KMS-11 (cell line): ENCODE results near the gene RNLS.

Source experiments
- H2AFZ ChIP-seq: fragments of 200-600 bp; sonication (generic); 2 replicates; pipeline ENCODE4 v1.6.1; 2016; ENCODE audit warnings: antibody characterized with exemption, mixed run types, low read depth
- H3K27ac ChIP-seq: fragments of 200-600 bp; sonication (generic); 2 replicates; pipeline ENCODE4 v1.6.1; 2016; ENCODE audit warnings: mild to moderate bottlenecking, mixed run types
- H3K27me3 ChIP-seq: fragments of 200-600 bp; sonication (generic); 2 replicates; pipeline ENCODE4 v1.6.1; 2017; ENCODE audit warnings: mild to moderate bottlenecking, low read depth, mixed run types, moderate library complexity; ENCODE audit not compliant: insufficient read depth
- H3K36me3 ChIP-seq: fragments of 200-600 bp; sonication (generic); 2 replicates; pipeline ENCODE4 v1.6.1; 2017; ENCODE audit warnings: mild to moderate bottlenecking, mixed run types; ENCODE audit not compliant: insufficient read depth
- H3K4me1 ChIP-seq: fragments of 200-600 bp; sonication (generic); 2 replicates; pipeline ENCODE4 v1.6.1; 2016; ENCODE audit warnings: mild to moderate bottlenecking, low read depth, mixed run types; ENCODE audit not compliant: poor library complexity, severe bottlenecking
- H3K4me2 ChIP-seq: fragments of 200-600 bp; sonication (generic); 2 replicates; pipeline ENCODE4 v1.7.0; 2016; ENCODE audit warnings: mild to moderate bottlenecking, mixed run types
- H3K4me3 ChIP-seq: fragments of 200-600 bp; sonication (generic); IDR thresholded peaks from 2 replicates; pipeline ENCODE4 v1.6.1; 2017; ENCODE audit warnings: low read depth, low read length, mixed read lengths; ENCODE audit not compliant: insufficient read depth
- H3K79me2 ChIP-seq: fragments of 200-600 bp; sonication (generic); 2 replicates; pipeline ENCODE4 v1.6.1; 2016; ENCODE audit warnings: low read depth, mixed run types; ENCODE audit not compliant: insufficient read depth
- H3K9ac ChIP-seq: fragments of 200-600 bp; sonication (generic); 2 replicates; pipeline ENCODE4 v1.6.1; 2016; ENCODE audit warnings: mild to moderate bottlenecking, mixed run types
- H4K20me1 ChIP-seq: fragments of 200-600 bp; sonication (generic); 2 replicates; pipeline ENCODE4 v1.6.1; 2016; ENCODE audit warnings: mild to moderate bottlenecking, mixed run types; ENCODE audit not compliant: insufficient read depth
- TF ChIP-seq, protein P1 (sequence below): fragments of 200-600 bp; sonication (generic); conservative IDR thresholded peaks from 2 replicates; pipeline ENCODE4 v1.6.1; 2017; ENCODE audit warnings: low read depth, mild to moderate bottlenecking, antibody characterized with exemption, low read length, moderate library complexity, mixed read lengths

RNLS gene

GRCh38 chr10:88411772-88412349 is 171.3 kb downstream of the RNLS start:
- no peaks in the 10 kb centered on the region for H3K36me3 ChIP-seq
- peak overlapping the region; percentile 21; the same call in 1 of the 2 replicates for H2AFZ ChIP-seq
- H3K9ac ChIP-seq, result no peak overlapping the region
- H3K27ac ChIP-seq, result peak overlapping the region; percentile 21; the same call in 1 of the 2 replicates
- no peaks in the 10 kb centered on the region for H3K79me2 ChIP-seq
- no peak overlapping the region for H3K4me3 ChIP-seq
- peaks cover 95% of the 10 kb centered on the region for H3K4me1 ChIP-seq
- TF ChIP-seq, protein P1, sequence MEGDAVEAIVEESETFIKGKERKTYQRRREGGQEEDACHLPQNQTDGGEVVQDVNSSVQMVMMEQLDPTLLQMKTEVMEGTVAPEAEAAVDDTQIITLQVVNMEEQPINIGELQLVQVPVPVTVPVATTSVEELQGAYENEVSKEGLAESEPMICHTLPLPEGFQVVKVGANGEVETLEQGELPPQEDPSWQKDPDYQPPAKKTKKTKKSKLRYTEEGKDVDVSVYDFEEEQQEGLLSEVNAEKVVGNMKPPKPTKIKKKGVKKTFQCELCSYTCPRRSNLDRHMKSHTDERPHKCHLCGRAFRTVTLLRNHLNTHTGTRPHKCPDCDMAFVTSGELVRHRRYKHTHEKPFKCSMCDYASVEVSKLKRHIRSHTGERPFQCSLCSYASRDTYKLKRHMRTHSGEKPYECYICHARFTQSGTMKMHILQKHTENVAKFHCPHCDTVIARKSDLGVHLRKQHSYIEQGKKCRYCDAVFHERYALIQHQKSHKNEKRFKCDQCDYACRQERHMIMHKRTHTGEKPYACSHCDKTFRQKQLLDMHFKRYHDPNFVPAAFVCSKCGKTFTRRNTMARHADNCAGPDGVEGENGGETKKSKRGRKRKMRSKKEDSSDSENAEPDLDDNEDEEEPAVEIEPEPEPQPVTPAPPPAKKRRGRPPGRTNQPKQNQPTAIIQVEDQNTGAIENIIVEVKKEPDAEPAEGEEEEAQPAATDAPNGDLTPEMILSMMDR, result no peak
- H3K27me3 ChIP-seq, result no peaks in the 10 kb centered on the region
- H3K4me2 ChIP-seq, result peak overlapping the region; percentile 59
- no peaks in the 10 kb centered on the region for H4K20me1 ChIP-seq

DNA sequence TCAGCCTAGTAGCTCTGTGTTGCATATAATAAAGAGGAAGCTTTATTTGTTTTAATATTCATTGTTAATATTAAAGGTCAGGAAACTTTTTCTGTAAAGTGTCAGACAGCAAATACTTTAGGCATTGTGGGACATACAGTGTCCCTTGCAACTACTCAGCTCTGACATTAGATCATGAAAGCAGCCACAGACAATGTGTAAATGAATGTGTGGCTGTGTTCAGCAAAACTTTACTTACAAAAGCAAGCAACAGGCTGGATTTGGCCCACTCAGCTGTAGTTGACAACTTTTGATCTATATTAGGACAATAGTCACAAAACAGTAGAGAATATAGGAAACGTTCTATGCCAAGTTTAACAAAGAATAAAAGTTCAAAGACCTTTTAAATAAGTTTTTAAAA is 173.3 kb downstream of the RNLS start:
- no peak overlapping the region for H2AFZ ChIP-seq
- H3K9ac ChIP-seq, result no peak overlapping the region
- no peaks in the 10 kb centered on the region for H3K27me3 ChIP-seq
- TF ChIP-seq, protein P1, result no peak
- no peak overlapping the region for H3K4me3 ChIP-seq
- H3K36me3 ChIP-seq, result no peaks in the 10 kb centered on the region
- peak overlapping the region; percentile 46; the same call in 1 of the 2 replicates for H3K4me2 ChIP-seq
- H3K4me1 ChIP-seq, result peaks cover 76% of the 10 kb centered on the region
- no peaks in the 10 kb centered on the region for H4K20me1 ChIP-seq
- H3K27ac ChIP-seq, result no peak overlapping the region
- no peaks in the 10 kb centered on the region for H3K79me2 ChIP-seq

GRCh38 chr10:88409236-88409635 is 173.9 kb downstream of the RNLS start:
- H4K20me1 ChIP-seq, result no peaks in the 10 kb centered on the region
- peaks cover 76% of the 10 kb centered on the region for H3K4me1 ChIP-seq
- no peak overlapping the region for H3K27ac ChIP-seq
- H3K36me3 ChIP-seq, result no peaks in the 10 kb centered on the region
- TF ChIP-seq, protein P1, result no peak
- H3K27me3 ChIP-seq, result no peaks in the 10 kb centered on the region
- peak overlapping the region; percentile 46; the same call in 1 of the 2 replicates for H3K4me2 ChIP-seq
- no peak overlapping the region for H2AFZ ChIP-seq
- H3K4me3 ChIP-seq, result no peak overlapping the region
- no peak overlapping the region for H3K9ac ChIP-seq
- no peaks in the 10 kb centered on the region for H3K79me2 ChIP-seq

DNA sequence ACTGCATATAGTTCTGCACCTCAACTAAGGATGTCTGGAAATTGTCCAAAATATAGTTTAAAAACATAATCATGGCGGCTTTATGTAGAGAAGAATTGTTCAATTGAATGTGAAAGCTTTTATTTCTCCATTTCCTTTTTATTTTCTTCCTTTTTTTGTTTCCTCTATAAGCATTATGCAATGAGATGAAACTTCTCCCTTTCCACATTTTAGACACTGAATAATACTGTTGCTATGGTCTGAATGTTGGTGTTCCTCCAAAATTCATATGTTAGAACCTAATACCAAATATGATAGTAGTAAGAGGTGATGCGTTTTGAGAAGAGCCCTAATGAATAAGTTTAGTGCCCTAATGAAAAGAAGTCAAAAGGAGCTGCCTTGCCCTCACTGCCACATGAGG is 175.0 kb downstream of the RNLS start:
- Histone ChIP-seq H3K27me3 (no peaks in the 10 kb centered on the region), H3K9ac (no peak overlapping the region), H3K79me2 (no peaks in the 10 kb centered on the region), H3K27ac (no peak overlapping the region), H3K4me3 (no peak overlapping the region), H2AFZ (no peak overlapping the region), H4K20me1 (no peaks in the 10 kb centered on the region), H3K36me3 (no peaks in the 10 kb centered on the region), H3K4me1 (peaks cover 76% of the 10 kb centered on the region), H3K4me2 (no peak overlapping the region)
- TF ChIP-seq, protein P1, result no peak
